SJCRH30 (cell line): ENCODE measurements around the gene DQX1. TPM values are rescaled to one million over a fixed set of nuclear protein-coding genes. Genes with fewer than 3 reads are reported as not detected.

Experiments
- DNase-seq, 2 experiments: peaks; one replicate each; pipeline ENCODE4 v3.0.0-alpha.2; 2015 to 2020
- H3K27ac ChIP-seq: fragments of 250-450 bp; sonication (Bioruptor Pico); 2 replicates; pipeline ENCODE4 v1.5.1; 2020; ENCODE audit warnings: mild to moderate bottlenecking, moderate library complexity
- H3K27me3 ChIP-seq: fragments of 250-450 bp; sonication (Bioruptor Pico); 2 replicates; pipeline ENCODE4 v1.5.1; 2020; ENCODE audit warnings: mild to moderate bottlenecking, moderate library complexity
- H3K36me3 ChIP-seq: fragments of 250-450 bp; sonication (Bioruptor Pico); 2 replicates; pipeline ENCODE4 v1.5.1; 2020; ENCODE audit warnings: mild to moderate bottlenecking, moderate library complexity
- H3K4me1 ChIP-seq: fragments of 250-450 bp; sonication (Bioruptor Pico); 2 replicates; pipeline ENCODE4 v1.5.1; 2020; ENCODE audit warnings: mild to moderate bottlenecking, moderate library complexity
- H3K4me3 ChIP-seq: fragments of 250-450 bp; sonication (Bioruptor Pico); 2 replicates; pipeline ENCODE4 v1.5.1; 2020; ENCODE audit warnings: mild to moderate bottlenecking, moderate library complexity
- H3K9me3 ChIP-seq: fragments of 250-450 bp; sonication (Bioruptor Pico); replicated peaks from 2 replicates; pipeline ENCODE4 v1.5.1; 2020; ENCODE audit warnings: mild to moderate bottlenecking, moderate library complexity
- total RNA-seq: library from RNA; depleted of rRNA; stranded (reverse); fragments of >200 nt; shearing (Covaris generic); gene quantifications from 2 replicates; pipeline ENCODE4 v1.2.3, GENCODE V29; 2014

Gene DQX1
- total RNA-seq, 1 experiment from 2014 or later: 0.30 TPM

DNA sequence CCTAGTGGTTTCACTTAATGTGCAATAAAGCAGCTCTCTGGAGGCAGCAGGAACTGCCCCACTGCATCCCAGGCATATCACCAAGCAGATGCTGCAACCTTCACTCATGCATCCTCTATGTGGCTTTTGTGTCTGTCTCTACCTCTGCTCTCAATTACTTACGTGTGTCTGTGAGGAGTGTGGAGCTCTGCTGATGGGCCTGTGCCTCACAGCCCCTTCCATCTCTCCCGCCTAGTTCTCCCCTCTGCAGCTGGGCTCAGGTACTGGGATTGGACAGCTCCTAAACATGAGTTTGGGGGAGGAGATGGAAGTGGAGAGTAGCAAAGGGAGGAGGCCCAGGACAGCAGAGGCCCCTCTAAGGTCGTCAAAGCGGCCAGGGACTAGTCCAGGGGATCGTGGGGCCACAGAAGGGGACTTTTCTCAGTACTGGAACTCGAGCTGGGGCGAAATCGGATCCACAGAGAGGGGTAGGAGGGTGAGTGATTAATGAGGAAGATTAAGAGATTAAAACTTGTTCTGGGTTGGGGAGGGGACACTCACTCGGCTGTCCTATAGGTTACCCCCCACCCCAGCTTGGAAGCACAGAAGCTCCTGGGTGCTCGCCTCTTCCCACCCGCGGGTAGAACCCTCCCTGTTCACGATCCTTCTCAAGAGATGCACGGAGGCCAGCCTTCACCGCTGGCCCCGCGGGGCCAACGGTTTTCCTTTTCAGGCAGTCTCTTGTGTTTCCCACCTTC, 24.5 kb downstream of the DQX1 start:
- no peak overlapping the region for H3K27ac ChIP-seq
- no peak for DNase-seq
- no peaks in the 10 kb centered on the region for H3K4me1 ChIP-seq
- no peak overlapping the region for H3K4me3 ChIP-seq
- no peaks in the 10 kb centered on the region for H3K9me3 ChIP-seq
- H3K36me3 ChIP-seq: no peaks in the 10 kb centered on the region
- no peaks in the 10 kb centered on the region for H3K27me3 ChIP-seq

- no peak for DNase-seq
- Histone ChIP-seq H3K27ac (no peak overlapping the region), H3K9me3 (no peaks in the 10 kb centered on the region), H3K4me3 (no peak overlapping the region), H3K4me1 (no peaks in the 10 kb centered on the region), H3K36me3 (no peaks in the 10 kb centered on the region), H3K27me3 (no peaks in the 10 kb centered on the region)
These were observed 25.5 kb downstream of the DQX1 start for GRCh38 chr2:74500578-74500946.

- DNase-seq: no peak
- Histone ChIP-seq H3K4me3 (no peak overlapping the region), H3K9me3 (no peaks in the 10 kb centered on the region), H3K4me1 (no peaks in the 10 kb centered on the region), H3K27ac (no peak overlapping the region), H3K36me3 (no peaks in the 10 kb centered on the region), H3K27me3 (no peaks in the 10 kb centered on the region)
These were observed 26.0 kb downstream of the DQX1 start for GRCh38 chr2:74499940-74500577.

- Histone ChIP-seq H3K27ac (no peak within 1 kb of the TSS), H3K27me3 (no peaks in the 10 kb centered on the region), H3K36me3 (peaks cover under 1% of the 10 kb centered on the region; the same call in 1 of the 2 replicates), H3K4me1 (no peaks in the 10 kb centered on the region), H3K9me3 (no peaks in the 10 kb centered on the region), H3K4me3 (no peak within 1 kb of the TSS)
- DNase-seq: no peak
These were observed 26.6 kb downstream of the DQX1 start, which contains the start of gene LBX2 for GRCh38 chr2:74499267-74499939. Gene LBX2 (minus strand): TSS chr2:74499603. CDS start chr2:74499537, 66 bp downstream.

GRCh38 chr2:74498500-74499266, 27.3 kb downstream of the DQX1 start:
- no peaks in the 10 kb centered on the region for H3K9me3 ChIP-seq
- H3K27me3 ChIP-seq: no peaks in the 10 kb centered on the region
- H3K27ac ChIP-seq: no peak overlapping the region
- no peak overlapping the region for H3K4me3 ChIP-seq
- H3K4me1 ChIP-seq: no peaks in the 10 kb centered on the region
- DNase-seq: no peak
- peaks cover 8% of the 10 kb centered on the region for H3K36me3 ChIP-seq

GRCh38 chr2:74497777-74498499, 28.1 kb downstream of the DQX1 start:
- no peak overlapping the region for H3K4me3 ChIP-seq
- peaks cover 10% of the 10 kb centered on the region for H3K36me3 ChIP-seq
- H3K9me3 ChIP-seq: no peaks in the 10 kb centered on the region

GRCh38 chr2:74496997-74497776, 28.8 kb downstream of the DQX1 start:
- H3K36me3 ChIP-seq: peaks cover 12% of the 10 kb centered on the region
- H3K9me3 ChIP-seq: no peaks in the 10 kb centered on the region
- no peaks in the 10 kb centered on the region for H3K27me3 ChIP-seq
- H3K4me3 ChIP-seq: no peak overlapping the region
- no peak overlapping the region for H3K27ac ChIP-seq
- DNase-seq: no peak
- H3K4me1 ChIP-seq: no peaks in the 10 kb centered on the region

More at GRCh38 chr2:74497777-74498499, 28.1 kb downstream of the DQX1 start:
- Histone ChIP-seq H3K27me3 (no peaks in the 10 kb centered on the region), H3K4me1 (no peaks in the 10 kb centered on the region), H3K27ac (no peak overlapping the region)
- no peak for DNase-seq

DNA sequence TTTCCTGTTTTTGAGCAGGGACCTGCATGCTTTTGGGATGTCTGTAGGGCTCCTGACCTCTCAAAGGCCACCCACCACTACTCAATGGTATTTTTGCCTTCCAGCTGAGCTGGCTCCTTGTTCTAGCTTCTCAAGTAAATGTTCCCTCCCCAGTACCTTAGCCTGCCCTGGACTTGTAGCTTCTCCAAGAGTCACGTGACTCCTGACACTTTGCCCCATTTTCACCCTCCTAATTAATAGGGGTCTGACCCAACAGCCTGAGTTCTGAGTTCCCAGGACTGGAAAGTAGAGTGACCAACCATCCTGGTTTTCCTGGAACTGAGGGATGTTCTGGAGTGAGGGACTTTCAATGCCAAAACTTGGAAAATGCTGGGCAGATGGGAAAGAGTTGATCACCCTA, 30.6 kb downstream of the DQX1 start:
- no peaks in the 10 kb centered on the region for H3K9me3 ChIP-seq
- H3K27ac ChIP-seq: no peak overlapping the region
- H3K4me1 ChIP-seq: no peaks in the 10 kb centered on the region
- H3K27me3 ChIP-seq: no peaks in the 10 kb centered on the region
- no peak overlapping the region for H3K4me3 ChIP-seq
- DNase-seq: no peak
- H3K36me3 ChIP-seq: peaks cover 28% of the 10 kb centered on the region

DNA sequence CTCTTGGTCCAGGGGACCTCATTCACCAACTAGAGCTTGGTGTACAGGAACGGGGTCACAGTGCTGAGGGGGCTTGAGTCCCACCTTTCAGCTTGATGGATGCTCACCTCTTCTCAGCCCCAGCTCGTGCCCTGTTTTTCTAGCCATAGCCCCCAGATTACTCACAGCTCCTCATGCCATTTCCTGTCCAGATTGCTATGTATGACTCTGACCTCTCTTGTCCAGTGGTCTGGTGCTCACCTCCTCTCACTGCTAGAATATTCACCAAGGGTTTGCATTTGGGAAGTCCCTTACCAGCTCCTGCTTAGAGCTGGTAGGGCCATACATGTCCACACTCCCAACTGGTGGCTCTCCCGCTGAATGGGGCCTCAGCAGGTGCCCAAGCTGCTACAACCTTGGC, 32.5 kb downstream of the DQX1 start:
- Histone ChIP-seq H3K4me3 (no peak overlapping the region), H3K36me3 (peaks cover 28% of the 10 kb centered on the region), H3K27me3 (no peaks in the 10 kb centered on the region), H3K27ac (no peak overlapping the region), H3K4me1 (no peaks in the 10 kb centered on the region), H3K9me3 (no peaks in the 10 kb centered on the region)
- DNase-seq: no peak

DNA sequence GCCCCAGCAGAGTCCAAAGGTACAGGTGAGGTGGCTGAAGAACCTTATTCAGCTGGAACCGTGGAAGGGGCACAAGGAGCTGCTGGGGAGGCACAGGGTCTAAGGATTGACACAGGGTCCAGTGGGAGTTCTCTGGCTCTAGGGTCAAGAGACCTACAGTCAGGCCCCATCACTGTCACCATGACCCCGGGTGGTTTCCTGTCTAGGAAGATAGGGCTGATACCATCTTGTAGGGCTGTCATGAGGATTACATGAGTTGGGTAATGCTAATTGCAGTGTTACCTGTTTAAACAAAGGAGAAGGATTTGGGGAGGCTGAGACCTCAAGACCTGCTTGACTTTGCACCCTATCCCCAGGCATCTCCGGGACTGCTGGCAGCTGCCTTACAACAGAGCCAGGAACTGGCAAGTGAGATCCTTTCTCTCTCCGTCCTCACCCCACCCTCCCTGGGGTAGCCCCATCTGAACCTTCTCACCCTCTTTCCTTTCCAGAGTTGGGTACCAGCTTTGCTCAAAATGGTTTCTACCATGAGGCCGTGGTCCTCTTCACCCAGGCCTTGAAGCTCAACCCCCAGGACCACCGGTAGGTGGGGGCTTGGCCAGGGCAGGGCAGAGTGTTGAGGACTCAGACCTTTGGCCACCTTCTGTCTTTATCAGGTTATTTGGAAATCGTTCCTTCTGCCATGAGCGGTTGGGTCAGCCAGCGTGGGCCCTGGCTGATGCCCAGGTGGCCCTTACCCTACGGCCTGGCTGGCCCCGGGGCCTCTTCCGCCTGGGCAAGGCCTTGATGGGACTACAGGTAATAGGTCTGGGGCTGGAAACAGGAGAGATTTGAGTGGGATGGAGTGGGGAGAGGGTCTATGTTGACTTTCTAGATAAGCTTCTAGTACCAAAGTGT, 34.1 kb downstream of the DQX1 start:
- Histone ChIP-seq H3K27me3 (no peaks in the 10 kb centered on the region), H3K9me3 (no peaks in the 10 kb centered on the region), H3K4me3 (no peak overlapping the region), H3K36me3 (peaks cover 28% of the 10 kb centered on the region), H3K27ac (no peak overlapping the region), H3K4me1 (no peaks in the 10 kb centered on the region)
- no peak for DNase-seq

DNA sequence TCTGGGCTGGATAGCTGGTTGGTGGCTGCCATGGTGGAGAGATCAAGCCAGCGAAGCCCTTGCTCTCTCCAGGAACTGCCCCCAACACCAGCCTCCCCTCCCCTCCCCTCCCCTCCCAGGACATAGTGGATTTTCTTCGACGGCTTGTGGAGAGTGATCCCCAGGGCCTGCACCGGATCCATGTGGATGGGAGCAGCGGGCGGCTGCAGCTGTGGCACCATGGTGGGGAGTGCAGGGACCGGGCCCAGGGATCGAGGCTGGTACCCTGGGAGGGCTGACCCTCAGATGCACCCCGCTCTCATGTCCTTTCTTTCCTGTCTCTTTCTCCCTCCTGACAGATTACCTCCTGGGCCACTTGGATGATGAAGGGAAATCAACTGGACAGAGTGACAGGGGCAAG, 36.1 kb downstream of the DQX1 start:
- Histone ChIP-seq H3K9me3 (no peaks in the 10 kb centered on the region), H3K4me1 (no peaks in the 10 kb centered on the region), H3K27me3 (no peaks in the 10 kb centered on the region), H3K36me3 (peaks cover 28% of the 10 kb centered on the region), H3K27ac (no peak overlapping the region), H3K4me3 (no peak overlapping the region)
- DNase-seq: no peak

DNA sequence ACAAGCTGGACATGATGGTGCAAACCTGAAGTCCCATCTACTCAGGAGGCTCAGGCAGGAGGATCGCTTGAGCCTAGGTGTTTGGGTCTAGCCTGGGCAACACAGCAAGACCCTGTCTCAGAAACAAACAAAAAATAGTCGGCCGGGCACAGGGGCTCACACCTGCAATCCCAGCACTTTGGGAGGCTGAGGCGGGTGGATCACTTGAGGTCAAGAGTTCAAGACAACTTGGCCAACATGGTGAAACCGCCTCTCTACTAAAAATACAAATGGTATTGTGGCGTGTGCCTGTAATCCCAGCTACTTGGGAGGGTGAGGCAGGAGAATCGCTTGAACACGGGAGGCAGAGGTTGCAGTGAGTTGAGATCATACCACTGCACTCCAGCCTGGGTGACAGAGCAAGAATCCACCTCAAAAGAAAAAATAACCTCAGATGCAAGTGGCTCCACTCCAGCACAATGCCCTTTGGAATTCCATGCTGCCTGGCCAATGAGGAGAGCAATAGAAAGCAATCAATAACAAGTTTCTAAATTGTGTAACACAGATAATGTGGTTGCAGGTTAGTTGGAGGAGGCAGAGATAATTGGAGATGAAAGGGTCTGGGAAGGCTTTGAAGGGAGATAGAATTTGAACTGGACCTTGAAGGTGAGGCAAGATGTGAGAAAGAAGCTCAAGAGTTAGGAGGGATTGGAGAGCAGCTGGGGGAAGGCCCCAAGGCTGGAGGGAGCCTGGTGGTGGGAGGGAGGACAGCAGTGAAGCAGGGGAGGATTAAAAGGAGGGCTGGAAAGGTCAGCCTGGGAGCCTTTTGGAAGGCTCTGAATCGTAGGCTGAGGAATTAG, 37.2 kb downstream of the DQX1 start:
- no peak overlapping the region for H3K27ac ChIP-seq
- no peaks in the 10 kb centered on the region for H3K4me1 ChIP-seq
- no peaks in the 10 kb centered on the region for H3K9me3 ChIP-seq
- no peak for DNase-seq
- H3K27me3 ChIP-seq: no peaks in the 10 kb centered on the region
- H3K4me3 ChIP-seq: no peak overlapping the region
- H3K36me3 ChIP-seq: peaks cover 22% of the 10 kb centered on the region
